WTC11 (cell line): ENCODE data around the gene PTGDR. TPM values are rescaled to one million over a fixed set of nuclear protein-coding genes. Genes with fewer than 3 reads are reported as not detected.
A peak's percentile ranks its signal among the peaks of the same experiment; 100 is the strongest.

Experiments used
- ATAC-seq: fragments of 200-7000 bp; cut with Tn5 transposase; 2 replicates; pipeline ENCODE4 v1.10.0; 2021; ENCODE audit warnings: mild to moderate bottlenecking, moderate library complexity
- CTCF ChIA-PET: fragments of 300-600 bp; sonication (Branson Sonifier 250); formaldehyde crosslinking; loops from one replicate; lab custom pipeline; 2021; ENCODE audit warnings: antibody characterized with exemption; lab: Charles Lee
- POLR2A ChIA-PET: fragments of 350-600 bp; sonication (Branson Sonifier 250); formaldehyde crosslinking; loops from one replicate; lab custom pipeline; 2021; ENCODE audit warnings: antibody characterized with exemption; lab: Charles Lee
- DNase-seq: peaks from one replicate; pipeline ENCODE4 v3.0.0; 2021; ENCODE audit warnings: low spot score
- H3K27ac Mint-ChIP-seq: 2 replicates; pipeline ENCODE4 v1.8.0; 2021; ENCODE audit warnings: mixed read lengths
- H3K27me3 Mint-ChIP-seq: 2 replicates; pipeline ENCODE4 v1.8.0; 2021; ENCODE audit warnings: low read depth, mild to moderate bottlenecking, moderate library complexity, mixed read lengths
- H3K36me3 Mint-ChIP-seq: 2 replicates; pipeline ENCODE4 v1.8.0; 2021; ENCODE audit warnings: mixed read lengths
- H3K4me1 Mint-ChIP-seq: 2 replicates; pipeline ENCODE4 v1.8.0; 2022; ENCODE audit warnings: mixed read lengths
- H3K4me3 Mint-ChIP-seq: 2 replicates; pipeline ENCODE4 v1.8.0; 2021; ENCODE audit warnings: mild to moderate bottlenecking, moderate library complexity, mixed read lengths
- H3K9me3 Mint-ChIP-seq: 2 replicates; pipeline ENCODE4 v1.8.0; 2021; ENCODE audit warnings: mixed read lengths
- ATF2 ChIP-seq: sonication (generic); formaldehyde crosslinking; IDR thresholded peaks from 2 replicates; pipeline ENCODE4 v1.8.1; 2022; ENCODE audit warnings: low read depth, missing genetic modification reagents, borderline replicate concordance
- ATF3 ChIP-seq: sonication (generic); formaldehyde crosslinking; conservative IDR thresholded peaks from 2 replicates; pipeline ENCODE4 v1.8.1; 2022; ENCODE audit warnings: mild to moderate bottlenecking, missing genetic modification reagents
- FOXK1 ChIP-seq: sonication (generic); formaldehyde crosslinking; IDR thresholded peaks from 2 replicates; pipeline ENCODE4 v1.8.0; 2022; ENCODE audit warnings: mild to moderate bottlenecking, moderate library complexity, missing genetic modification reagents
- IRF2 ChIP-seq: sonication (generic); formaldehyde crosslinking; IDR thresholded peaks from 2 replicates; pipeline ENCODE4 v1.8.0; 2022; ENCODE audit warnings: low read depth, missing genetic modification reagents, borderline replicate concordance
- KAT7 ChIP-seq: sonication (generic); formaldehyde crosslinking; IDR thresholded peaks from 2 replicates; pipeline ENCODE4 v1.8.1; 2023; ENCODE audit warnings: missing genetic modification reagents, mild to moderate bottlenecking, borderline replicate concordance
- NFE2L1 ChIP-seq: sonication (generic); formaldehyde crosslinking; IDR thresholded peaks from 2 replicates; pipeline ENCODE4 v1.8.1; 2023; ENCODE audit warnings: missing genetic modification reagents
- PREB ChIP-seq: sonication (generic); formaldehyde crosslinking; IDR thresholded peaks from 2 replicates; pipeline ENCODE4 v1.8.1; 2022; ENCODE audit warnings: mild to moderate bottlenecking, missing genetic modification reagents, moderate library complexity, borderline replicate concordance
- RORB ChIP-seq: fragments of 250-450 bp; sonication (Bioruptor Pico); IDR thresholded peaks from 2 replicates; pipeline ENCODE4 v1.9.0; 2021; ENCODE audit warnings: mild to moderate bottlenecking
- TEAD4 ChIP-seq: sonication (generic); formaldehyde crosslinking; IDR thresholded peaks from 2 replicates; pipeline ENCODE4 v1.8.0; 2022; ENCODE audit warnings: mild to moderate bottlenecking, missing genetic modification reagents
- ZNF138 ChIP-seq: sonication (generic); formaldehyde crosslinking; conservative IDR thresholded peaks from 2 replicates; pipeline ENCODE4 v1.8.1; 2022; ENCODE audit warnings: mild to moderate bottlenecking, moderate library complexity, missing genetic modification reagents
- ZNF219 ChIP-seq: sonication (generic); formaldehyde crosslinking; IDR thresholded peaks from 2 replicates; pipeline ENCODE4 v1.8.0; 2023; ENCODE audit warnings: missing genetic modification reagents, mild to moderate bottlenecking, borderline replicate concordance
- ZSCAN18 ChIP-seq: fragments of 250-450 bp; sonication (Bioruptor Pico); IDR thresholded peaks from 2 replicates; pipeline ENCODE4 v2.1.2; 2022; ENCODE audit warnings: mild to moderate bottlenecking, moderate library complexity
- total RNA-seq: library from RNA; stranded (reverse); gene quantifications from 3 replicates; pipeline ENCODE4 v1.2.3, GENCODE V29; 2021
- TF ChIP-seq, protein P1 (sequence below): fragments of 250-450 bp; sonication (Bioruptor Pico); IDR thresholded peaks from 2 replicates; pipeline ENCODE4 v1.9.0; 2021; ENCODE audit warnings: mild to moderate bottlenecking
- TF ChIP-seq, protein P2 (sequence below): sonication (generic); formaldehyde crosslinking; IDR thresholded peaks from 2 replicates; pipeline ENCODE4 v1.8.1; 2023; ENCODE audit warnings: mild to moderate bottlenecking, missing genetic modification reagents
- TF ChIP-seq, protein P3 (sequence below): sonication (generic); formaldehyde crosslinking; IDR thresholded peaks from 2 replicates; pipeline ENCODE4 v1.8.0; 2023; ENCODE audit warnings: mild to moderate bottlenecking, missing genetic modification reagents
- TF ChIP-seq, protein P4 (sequence below): sonication (generic); formaldehyde crosslinking; IDR thresholded peaks from 2 replicates; pipeline ENCODE4 v1.8.1; 2022; ENCODE audit warnings: missing genetic modification reagents, borderline replicate concordance
- TF ChIP-seq, protein P5 (sequence below): sonication (generic); formaldehyde crosslinking; IDR thresholded peaks from 2 replicates; pipeline ENCODE4 v1.8.0; 2022; ENCODE audit warnings: mild to moderate bottlenecking, missing genetic modification reagents

The PTGDR gene
- total RNA-seq, 1 experiment from 2014 or later: 0.24 TPM

DNA sequence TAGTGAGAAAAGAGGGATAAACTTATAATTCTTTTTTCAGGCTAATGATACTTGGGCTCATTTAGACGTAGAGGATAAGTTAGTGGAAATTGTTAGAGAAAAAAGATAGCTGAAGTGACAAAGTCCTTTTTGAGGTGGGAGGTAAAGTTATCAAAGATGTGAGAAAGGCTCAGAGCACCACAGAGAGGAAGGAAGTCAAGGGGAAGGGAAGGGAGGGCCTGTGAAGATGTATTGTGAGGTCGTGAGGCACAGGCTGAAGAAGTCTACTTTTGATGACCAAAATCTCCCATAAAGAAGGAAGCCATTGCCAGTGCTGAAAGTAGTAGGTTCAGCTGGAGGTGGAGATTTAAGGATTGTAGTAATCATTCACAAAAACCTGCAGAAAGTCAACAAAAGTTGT, 19.4 kb upstream of the PTGDR start (continued):
- no peak for TF ChIP-seq ZNF138 (CRISPR knock-in tag)
- no peak for TF ChIP-seq ATF2 (CRISPR knock-in tag)

GRCh38 chr14:52251724-52252123, 15.8 kb upstream of the PTGDR start:
- Mint-ChIP-seq H3K27ac (peak overlapping the region; percentile 88), H3K27me3 (peaks cover 13% of the 10 kb centered on the region), H3K4me3 (peak overlapping the region; percentile 59), H3K4me1 (peaks cover 37% of the 10 kb centered on the region), H3K36me3 (peaks cover 9% of the 10 kb centered on the region), H3K9me3 (peaks cover 19% of the 10 kb centered on the region)
- TF ChIP-seq TEAD4: no peak
- TF ChIP-seq, protein P1, sequence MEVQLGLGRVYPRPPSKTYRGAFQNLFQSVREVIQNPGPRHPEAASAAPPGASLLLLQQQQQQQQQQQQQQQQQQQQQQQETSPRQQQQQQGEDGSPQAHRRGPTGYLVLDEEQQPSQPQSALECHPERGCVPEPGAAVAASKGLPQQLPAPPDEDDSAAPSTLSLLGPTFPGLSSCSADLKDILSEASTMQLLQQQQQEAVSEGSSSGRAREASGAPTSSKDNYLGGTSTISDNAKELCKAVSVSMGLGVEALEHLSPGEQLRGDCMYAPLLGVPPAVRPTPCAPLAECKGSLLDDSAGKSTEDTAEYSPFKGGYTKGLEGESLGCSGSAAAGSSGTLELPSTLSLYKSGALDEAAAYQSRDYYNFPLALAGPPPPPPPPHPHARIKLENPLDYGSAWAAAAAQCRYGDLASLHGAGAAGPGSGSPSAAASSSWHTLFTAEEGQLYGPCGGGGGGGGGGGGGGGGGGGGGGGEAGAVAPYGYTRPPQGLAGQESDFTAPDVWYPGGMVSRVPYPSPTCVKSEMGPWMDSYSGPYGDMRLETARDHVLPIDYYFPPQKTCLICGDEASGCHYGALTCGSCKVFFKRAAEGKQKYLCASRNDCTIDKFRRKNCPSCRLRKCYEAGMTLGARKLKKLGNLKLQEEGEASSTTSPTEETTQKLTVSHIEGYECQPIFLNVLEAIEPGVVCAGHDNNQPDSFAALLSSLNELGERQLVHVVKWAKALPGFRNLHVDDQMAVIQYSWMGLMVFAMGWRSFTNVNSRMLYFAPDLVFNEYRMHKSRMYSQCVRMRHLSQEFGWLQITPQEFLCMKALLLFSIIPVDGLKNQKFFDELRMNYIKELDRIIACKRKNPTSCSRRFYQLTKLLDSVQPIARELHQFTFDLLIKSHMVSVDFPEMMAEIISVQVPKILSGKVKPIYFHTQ (CRISPR knock-in tag): no peak
- TF ChIP-seq, protein P2, sequence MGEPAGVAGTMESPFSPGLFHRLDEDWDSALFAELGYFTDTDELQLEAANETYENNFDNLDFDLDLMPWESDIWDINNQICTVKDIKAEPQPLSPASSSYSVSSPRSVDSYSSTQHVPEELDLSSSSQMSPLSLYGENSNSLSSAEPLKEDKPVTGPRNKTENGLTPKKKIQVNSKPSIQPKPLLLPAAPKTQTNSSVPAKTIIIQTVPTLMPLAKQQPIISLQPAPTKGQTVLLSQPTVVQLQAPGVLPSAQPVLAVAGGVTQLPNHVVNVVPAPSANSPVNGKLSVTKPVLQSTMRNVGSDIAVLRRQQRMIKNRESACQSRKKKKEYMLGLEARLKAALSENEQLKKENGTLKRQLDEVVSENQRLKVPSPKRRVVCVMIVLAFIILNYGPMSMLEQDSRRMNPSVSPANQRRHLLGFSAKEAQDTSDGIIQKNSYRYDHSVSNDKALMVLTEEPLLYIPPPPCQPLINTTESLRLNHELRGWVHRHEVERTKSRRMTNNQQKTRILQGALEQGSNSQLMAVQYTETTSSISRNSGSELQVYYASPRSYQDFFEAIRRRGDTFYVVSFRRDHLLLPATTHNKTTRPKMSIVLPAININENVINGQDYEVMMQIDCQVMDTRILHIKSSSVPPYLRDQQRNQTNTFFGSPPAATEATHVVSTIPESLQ (CRISPR knock-in tag): no peak
- no peak for TF ChIP-seq KAT7 (CRISPR knock-in tag)
- TF ChIP-seq NFE2L1: no peak
- TF ChIP-seq ZNF219 (CRISPR knock-in tag): no peak
- no peak for TF ChIP-seq RORB
- TF ChIP-seq, protein P3, sequence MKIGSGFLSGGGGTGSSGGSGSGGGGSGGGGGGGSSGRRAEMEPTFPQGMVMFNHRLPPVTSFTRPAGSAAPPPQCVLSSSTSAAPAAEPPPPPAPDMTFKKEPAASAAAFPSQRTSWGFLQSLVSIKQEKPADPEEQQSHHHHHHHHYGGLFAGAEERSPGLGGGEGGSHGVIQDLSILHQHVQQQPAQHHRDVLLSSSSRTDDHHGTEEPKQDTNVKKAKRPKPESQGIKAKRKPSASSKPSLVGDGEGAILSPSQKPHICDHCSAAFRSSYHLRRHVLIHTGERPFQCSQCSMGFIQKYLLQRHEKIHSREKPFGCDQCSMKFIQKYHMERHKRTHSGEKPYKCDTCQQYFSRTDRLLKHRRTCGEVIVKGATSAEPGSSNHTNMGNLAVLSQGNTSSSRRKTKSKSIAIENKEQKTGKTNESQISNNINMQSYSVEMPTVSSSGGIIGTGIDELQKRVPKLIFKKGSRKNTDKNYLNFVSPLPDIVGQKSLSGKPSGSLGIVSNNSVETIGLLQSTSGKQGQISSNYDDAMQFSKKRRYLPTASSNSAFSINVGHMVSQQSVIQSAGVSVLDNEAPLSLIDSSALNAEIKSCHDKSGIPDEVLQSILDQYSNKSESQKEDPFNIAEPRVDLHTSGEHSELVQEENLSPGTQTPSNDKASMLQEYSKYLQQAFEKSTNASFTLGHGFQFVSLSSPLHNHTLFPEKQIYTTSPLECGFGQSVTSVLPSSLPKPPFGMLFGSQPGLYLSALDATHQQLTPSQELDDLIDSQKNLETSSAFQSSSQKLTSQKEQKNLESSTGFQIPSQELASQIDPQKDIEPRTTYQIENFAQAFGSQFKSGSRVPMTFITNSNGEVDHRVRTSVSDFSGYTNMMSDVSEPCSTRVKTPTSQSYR (CRISPR knock-in tag): no peak
- no peak for TF ChIP-seq IRF2 (CRISPR knock-in tag)
- TF ChIP-seq ZSCAN18: no peak
- no peak for DNase-seq
- POLR2A ChIA-PET: no interaction called here
- CTCF ChIA-PET: no interaction called here
- peak; percentile 71 for ATAC-seq

DNA sequence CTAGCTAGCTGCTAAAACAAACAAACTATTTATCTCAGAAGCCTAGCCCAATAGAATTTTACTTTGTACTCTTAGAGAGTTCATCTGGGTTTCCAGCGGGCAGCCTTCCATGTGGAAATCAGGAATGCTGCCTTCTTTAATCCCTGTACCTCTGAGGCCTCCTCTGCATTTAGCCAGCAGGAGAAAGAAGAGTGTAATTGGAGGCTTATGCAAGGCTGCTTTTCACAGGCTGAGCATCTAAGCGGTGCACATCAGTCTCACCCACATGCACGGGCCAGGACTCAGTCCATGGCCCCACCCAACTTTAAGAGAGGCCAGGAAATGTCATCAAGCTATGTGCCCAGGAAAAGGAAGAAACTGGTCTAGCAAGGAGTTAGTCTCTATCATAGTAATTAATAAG, 14.0 kb upstream of the PTGDR start:
- Mint-ChIP-seq H3K4me1 (peaks cover 37% of the 10 kb centered on the region), H3K27ac (peak overlapping the region; percentile 21; the same call in 1 of the 2 replicates)
- DNase-seq: peak; percentile 14
- no peak for TF ChIP-seq ATF3 (CRISPR knock-in tag)
- TF ChIP-seq PREB (CRISPR knock-in tag): no peak
- TF ChIP-seq FOXK1: no peak
- TF ChIP-seq, protein P4, sequence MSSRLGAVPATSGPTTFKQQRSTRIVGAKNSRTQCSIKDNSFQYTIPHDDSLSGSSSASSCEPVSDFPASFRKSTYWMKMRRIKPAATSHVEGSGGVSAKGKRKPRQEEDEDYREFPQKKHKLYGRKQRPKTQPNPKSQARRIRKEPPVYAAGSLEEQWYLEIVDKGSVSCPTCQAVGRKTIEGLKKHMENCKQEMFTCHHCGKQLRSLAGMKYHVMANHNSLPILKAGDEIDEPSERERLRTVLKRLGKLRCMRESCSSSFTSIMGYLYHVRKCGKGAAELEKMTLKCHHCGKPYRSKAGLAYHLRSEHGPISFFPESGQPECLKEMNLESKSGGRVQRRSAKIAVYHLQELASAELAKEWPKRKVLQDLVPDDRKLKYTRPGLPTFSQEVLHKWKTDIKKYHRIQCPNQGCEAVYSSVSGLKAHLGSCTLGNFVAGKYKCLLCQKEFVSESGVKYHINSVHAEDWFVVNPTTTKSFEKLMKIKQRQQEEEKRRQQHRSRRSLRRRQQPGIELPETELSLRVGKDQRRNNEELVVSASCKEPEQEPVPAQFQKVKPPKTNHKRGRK (CRISPR knock-in tag): no peak
- TF ChIP-seq TEAD4: no peak
- TF ChIP-seq, protein P5, sequence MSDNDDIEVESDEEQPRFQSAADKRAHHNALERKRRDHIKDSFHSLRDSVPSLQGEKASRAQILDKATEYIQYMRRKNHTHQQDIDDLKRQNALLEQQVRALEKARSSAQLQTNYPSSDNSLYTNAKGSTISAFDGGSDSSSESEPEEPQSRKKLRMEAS (CRISPR knock-in tag): no peak
- TF ChIP-seq KAT7 (CRISPR knock-in tag): no peak

More for the DNA sequence above, 14.0 kb upstream of the PTGDR start:
- ChIA-PET POLR2A (no interaction called here), CTCF (interaction anchor here (1.0 kb wide), 1 partner anchor 20 kb away, joined by 3 read pairs; no protein-coding TSS in a partner anchor)
- Mint-ChIP-seq H3K4me3 (no peak overlapping the region), H3K9me3 (peaks cover 3% of the 10 kb centered on the region; the same call in 1 of the 2 replicates), H3K36me3 (no peaks in the 10 kb centered on the region), H3K27me3 (peaks cover 8% of the 10 kb centered on the region)
- peak; percentile 92 for ATAC-seq
